HG02938 (cell line): ENCODE data around the gene LRP3.
A peak's percentile ranks its signal among the peaks of the same experiment; 100 is the strongest.
"Not testable (repeated sequence)": the region's sequence is repeated elsewhere in the genome, so short reads cannot be mapped to it uniquely, and the experiment has no call there.

Experiments
- ATAC-seq: cut with Tn5 transposase; IDR thresholded peaks from one replicate; pipeline ENCODE4 v1.9.1; 2021; ENCODE audit warnings: mild to moderate bottlenecking, moderate library complexity; ENCODE audit not compliant: unreplicated experiment

LRP3 gene

DNA sequence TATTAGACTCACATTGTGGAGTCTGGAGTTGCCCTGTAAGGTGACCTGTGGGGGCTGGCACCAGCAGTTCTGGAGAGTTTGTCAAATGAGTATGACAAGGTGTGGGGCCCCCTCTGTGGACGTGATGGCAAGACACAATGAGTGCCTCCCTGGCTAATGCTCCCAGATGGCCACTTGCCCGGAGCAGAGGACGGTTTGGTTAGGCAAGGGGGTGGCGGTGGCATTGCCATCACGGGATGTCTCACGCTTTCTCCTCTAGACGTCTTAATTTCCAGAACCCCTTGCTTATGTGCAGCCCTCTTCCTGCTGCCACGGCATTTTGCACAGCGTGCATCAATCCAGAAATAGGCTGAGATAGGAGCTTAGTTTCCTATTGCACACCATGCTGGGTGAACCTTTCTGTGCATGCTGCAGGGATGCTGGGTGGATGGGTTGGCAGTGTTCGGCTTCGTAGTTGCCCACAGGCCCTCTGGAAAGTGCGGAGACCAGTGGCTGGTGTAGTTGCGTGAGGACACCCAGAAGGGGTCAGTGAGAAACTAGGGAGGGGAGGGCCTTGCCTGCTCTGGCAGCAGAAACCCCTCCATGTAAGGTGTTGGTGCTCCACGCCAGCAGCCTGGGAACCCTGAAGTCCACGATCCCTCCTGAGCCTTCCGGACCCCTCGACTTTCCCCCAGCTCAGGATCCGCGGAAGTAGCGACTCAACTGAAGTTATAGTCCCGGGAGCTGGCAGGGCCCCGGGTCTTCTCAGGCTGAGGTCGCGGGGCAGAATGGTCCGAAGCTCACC lies 18.1 kb upstream of the LRP3 start:
- no peak for ATAC-seq

DNA sequence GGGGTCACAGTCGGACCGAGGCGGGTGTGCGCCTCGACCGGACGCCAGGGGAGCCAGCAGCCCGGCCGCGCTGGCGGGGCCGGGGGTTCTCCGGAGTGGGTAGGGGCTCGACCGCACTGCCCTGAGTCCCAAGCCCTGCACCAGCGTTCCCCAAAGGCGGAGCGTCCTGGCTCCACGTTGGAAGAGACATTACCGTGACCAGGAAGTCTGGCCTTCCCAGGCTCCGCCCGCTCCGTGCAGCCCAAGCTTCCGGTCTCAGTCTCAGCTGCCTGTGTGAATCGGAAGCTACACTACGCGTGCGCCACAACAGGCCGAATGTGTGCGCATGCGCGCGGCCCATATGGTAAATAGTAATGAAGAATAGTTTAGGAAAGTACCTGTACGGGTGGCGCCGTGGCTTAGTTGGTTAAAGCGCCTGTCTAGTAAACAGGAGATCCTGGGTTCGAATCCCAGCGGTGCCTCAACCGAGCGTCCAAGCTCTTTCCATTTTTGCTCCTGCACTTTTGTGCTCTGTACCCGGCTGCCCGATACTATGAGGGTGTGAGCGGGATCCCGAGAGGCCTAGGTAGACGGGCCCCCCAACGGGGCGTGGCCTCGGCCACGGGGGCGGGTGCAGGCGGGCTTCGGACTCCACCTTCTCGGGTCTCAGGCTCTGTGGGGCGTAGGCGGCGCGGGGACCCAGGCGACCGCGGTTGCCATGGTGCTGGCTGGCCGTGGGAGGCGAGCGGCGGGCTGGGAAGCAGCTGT lies 17.3 kb upstream of the LRP3 start:
- peak; percentile 77 for ATAC-seq

DNA sequence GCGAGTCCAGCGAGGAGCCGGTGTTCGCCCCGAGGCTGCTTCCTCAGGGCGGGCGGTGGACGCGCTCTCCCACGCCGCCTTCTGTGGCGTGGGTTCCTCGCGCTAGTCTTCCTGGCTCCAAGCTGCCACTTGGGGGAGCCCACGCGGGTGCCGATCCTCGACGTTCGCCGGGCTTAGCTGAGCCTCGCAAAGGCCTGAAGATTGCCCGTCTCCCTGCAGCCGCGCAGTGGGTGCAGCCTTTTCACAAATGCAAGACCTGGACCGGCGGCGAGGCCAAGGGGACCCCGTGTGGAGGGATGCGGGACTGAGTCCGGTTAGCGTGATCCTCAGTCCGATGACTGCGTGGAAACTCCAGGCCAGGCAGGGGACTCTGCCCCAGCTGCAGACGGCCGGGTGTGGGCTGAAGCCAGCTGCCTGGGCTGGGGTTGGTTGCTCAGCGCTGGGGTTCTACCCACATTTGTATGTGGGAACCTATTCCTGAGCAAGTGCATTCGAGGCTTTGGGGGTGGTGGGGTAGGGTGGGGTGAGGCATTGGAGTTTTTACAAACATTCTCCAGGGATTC lies 16.6 kb upstream of the LRP3 start:
- peak; percentile 35 for ATAC-seq

DNA sequence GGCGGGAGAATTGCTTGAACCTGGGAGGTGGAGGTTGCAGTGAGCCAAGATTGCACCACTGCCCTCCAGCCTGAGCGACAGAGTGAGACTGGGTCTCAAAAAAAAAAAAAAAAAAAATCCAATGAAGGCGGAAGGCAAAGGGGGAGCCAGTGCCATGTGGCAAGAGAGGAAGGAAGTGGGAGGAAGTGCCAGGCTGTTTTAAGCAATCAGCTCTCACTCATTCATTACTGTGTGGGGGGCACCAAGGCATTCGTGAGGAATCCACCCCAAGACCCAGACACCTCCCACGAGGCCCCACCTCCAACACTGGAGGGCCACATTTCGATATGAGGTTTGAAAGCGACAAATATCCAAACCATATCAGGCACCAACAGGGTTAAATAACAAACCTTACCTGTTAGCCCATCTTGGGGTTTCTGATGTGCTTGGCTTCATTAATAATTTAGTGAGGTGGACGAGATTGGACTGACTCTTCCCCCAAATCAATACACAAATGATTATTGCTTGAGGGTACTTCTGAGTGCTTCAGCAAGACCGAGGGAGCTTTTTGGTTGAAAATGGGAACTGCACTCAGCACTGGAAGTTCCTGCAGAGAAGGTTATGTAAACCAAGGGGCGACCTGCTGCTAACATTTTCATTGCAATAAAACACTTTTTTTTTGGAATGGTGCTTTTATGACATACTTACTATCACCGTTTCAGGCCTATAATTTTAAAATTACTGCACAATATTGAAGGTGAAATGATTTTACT lies 7.5 kb upstream of the LRP3 start:
- ATAC-seq: no peak

DNA sequence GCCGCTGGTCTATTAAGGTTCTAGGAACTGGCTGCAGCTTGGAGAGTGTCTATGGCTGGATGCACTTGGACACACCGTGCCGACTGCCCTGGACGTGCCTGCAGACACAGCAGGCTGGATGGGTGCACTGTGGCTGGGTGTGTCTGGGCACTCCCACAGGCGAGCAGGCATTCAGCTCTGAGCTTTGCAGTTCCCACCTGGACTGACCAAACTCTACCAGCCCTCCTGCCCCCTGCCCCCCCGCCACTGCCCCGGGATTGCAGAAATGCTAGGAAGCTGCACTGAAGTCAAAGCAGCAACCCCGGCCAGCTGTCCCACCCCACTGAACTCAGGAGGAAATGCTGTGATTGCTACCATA lies 7.0 kb upstream of the LRP3 start:
- ATAC-seq: no peak

DNA sequence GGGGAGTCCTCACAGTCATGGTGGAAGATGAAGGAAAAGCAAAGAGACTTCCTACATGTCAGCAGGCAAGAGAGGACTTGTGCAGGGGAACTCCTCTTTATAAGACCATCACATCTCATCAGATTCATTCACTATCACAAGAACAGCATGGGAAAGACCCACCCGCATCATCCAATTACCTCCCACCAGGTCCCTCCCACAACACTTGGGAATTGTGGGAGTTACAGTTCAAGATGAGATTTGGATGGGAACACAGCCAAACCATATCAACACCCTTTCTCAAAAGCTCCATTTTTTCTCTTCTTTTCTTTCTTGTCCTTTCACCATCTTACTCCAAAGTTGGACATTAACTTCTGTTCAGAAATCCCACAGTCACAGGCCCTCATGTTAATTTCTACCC lies 4.7 kb upstream of the LRP3 start:
- no peak for ATAC-seq

DNA sequence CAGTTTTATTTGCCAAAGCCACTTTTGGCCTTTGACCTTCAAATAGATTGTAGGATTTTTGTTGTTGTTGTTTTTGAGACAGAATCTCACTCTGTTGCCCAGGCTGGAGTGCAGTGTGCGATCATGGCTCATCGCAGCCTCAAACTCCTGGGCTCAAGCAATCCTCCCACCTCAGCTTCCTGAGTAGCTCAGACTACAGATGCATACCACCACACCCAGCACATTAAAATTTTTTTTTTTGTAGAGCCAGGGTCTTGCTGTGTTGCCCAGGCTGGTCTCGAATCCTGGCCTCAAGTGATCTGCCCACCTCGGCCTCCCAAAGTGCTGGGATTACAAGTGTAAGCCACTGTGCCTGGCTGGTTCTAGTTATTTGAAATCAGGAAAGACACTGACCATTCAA lies 3.0 kb upstream of the LRP3 start:
- not testable (repeated sequence) for ATAC-seq

DNA sequence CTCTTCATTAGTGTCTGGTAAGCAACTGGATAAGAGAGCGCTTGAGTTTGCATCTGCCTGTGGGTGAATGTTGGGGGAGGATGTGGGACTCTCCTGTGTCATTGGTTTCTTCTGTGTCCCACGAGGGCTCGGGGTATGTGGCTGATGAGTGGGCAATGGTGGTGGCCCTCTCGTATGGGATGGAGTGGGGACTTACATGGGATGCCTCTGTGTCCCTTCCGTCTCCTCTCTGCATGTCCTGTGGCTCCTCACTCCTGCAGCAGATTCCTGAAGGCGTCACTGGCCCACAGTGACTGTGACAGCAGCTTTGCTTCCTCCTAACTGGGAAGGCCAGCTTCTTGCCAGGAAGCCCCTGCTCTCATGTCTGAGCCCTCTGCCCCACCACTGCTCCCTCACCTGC lies 2.6 kb upstream of the LRP3 start:
- ATAC-seq: no peak

DNA sequence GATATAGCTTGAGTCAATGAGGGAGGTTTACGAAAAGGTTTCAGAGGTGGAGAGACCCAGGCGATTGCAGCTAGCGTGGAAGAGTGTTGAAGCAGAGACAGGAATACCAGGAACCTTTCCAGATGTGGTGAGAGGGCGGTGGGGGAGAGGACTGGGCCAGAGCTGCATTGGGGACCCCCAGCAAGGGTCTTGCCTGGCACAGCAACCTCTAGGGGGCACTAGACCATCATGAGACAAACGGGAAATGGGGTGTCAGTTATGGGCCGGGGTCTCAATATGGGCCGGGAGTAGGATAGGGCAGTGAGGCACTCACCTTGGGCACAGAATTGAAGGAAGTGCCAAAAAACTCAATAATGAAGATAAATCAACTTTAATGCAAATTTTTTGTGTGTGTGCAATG lies 2.1 kb upstream of the LRP3 start:
- ATAC-seq: no peak

DNA sequence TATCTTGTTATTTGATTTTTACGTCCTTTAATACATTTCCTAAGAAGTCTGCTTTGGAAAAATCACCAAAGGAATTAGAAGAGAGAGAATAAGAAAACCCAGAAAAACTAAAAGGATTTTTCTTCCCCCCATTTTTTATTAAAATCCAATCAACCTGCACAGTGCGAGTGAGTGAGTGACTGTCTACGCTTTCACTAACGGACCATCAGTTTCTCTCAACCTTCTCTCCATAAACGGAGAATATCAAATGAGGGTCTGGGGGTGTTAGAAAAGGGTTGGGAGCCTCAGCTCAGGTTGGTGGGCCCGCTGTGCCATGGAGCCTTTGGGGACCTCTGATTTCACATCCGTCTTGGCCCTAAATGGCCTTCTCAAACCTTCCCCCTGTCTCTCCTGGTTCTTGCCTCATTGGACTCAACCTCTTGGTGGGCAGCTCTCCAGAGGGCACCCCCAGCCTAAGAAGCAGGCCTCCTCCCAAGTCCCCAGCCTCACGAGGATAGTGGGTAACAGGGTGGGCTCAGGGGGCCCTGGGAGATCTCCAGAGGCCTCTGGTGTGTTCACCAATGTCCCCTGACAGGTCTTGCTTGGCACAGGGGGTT lies 763 bp upstream of the LRP3 start:
- no peak for ATAC-seq

DNA sequence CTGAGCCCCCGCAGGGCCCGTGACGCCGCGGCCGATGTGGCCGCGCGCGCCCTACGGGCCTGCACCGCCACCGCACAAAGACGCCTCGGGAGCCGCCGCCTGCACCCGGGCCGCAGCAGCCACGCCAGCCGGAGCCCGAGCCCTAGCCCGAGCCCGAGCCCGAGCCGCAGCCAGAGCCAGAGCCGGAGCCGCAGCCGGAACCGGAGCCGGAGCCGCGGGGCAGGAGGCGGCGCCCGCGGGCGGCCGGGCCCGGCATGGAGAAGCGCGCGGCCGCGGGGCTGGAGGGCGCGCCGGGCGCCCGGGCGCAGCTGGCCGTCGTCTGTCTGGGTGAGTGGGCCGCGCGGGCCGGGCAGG lies 379 bp downstream of the LRP3 start:
- ATAC-seq: no peak

DNA sequence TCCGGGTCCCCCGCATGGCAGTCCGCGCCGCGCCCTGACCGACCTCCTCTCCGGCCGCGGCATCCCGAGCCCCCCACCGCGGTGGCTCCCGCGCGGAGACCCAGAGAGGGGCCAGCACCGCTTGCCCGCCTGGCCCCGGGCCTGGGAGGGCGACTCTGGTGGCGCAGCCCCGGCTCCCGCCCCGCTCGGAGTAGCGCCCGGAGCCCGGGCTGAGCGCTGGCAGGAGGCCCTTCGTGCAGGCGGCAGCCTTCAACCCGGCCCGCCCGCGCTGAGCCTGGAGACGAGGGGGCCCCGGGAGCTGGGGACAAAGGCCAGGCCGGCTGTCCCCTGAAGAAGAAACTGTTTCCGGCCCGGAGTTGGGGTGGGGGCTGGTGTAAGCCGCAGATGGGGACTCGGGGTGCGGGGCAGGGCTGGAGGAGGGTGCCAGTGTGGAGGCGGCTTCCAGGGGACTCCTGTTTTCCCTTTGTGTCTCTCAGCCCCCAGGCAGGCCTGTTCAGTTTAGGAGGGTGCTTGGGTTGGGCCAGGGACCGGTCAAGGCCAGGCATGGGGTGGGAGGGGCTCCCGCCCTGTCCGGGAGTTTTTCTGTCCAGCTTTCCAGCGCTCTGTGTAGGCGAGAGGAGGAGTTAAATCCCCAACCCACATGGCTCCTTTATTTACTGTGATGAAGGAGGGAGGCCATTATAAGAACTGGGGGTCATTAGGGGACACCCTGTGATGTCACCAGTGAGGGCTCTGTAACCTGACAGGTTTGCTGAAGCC lies 935 bp downstream of the LRP3 start:
- no peak for ATAC-seq

DNA sequence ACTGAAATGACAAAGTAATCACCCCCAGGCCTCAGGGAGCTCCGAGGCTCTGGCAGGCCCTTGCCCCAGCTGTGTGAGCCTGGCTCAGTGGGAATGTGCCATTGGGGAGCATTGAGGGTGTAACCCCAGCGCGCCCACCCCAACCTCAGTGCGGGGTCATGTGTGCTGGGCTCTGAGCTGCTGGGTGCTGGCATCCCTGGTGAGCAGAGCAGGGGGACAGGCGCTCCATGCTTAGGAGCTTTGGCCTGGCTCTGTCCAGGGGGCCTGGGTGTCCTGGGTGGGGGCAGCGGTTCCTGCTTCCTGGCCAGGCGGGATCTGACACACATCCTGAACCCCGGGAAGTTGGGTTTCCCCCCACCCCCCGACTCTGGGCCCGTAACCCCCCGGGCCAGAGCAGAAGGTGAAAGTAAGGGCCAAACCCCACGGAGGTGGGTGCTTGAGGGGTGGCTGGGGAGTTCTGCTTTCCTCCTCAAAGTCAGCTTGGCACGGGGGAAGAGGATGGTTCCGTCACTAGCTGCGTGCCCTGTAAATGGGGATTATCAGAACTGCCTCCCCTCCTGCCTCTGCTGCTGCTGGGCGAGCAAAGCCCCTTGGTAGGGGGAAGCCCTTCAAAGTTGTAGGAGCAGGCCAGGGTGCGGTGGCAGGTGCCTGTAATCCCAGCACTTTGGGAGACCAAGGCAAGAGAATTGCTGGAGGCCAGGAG lies 1.7 kb downstream of the LRP3 start:
- no peak for ATAC-seq

DNA sequence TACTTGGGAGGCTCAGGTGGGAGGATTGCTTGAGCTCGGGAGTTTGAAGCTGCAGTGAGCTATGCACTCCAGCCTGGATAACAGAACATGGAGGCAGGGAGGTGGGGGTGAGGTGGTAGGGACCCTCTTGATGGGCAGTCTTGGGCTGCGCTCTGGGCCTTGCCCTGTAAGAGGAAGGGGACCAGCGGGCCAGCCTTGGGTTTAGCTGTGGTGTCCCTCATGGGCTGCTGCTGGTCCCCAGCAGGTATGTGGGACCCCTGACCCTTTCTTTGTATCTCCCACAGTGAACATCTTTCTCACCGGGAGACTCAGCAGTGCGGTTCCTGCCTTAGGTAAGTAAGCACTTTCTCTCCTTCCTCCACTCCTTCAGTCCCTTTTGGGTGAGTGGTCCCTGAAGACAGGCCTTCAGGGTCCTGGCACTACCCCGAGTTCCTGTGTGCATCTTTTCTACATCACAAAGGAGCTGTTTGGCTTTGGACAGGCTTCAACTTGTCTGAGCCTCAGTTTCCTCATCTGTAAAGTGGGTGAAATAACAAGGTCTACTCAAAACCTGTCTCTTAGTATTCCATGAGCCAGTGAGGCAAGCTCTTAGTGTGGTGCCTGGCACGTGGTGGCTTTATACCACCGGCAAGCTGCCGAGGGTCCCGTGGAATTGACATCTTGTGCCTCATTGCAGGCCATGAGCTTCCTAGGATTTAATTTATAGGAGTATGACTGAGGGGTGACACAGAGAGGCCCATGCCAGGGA lies 2.5 kb downstream of the LRP3 start:
- ATAC-seq: no peak

DNA sequence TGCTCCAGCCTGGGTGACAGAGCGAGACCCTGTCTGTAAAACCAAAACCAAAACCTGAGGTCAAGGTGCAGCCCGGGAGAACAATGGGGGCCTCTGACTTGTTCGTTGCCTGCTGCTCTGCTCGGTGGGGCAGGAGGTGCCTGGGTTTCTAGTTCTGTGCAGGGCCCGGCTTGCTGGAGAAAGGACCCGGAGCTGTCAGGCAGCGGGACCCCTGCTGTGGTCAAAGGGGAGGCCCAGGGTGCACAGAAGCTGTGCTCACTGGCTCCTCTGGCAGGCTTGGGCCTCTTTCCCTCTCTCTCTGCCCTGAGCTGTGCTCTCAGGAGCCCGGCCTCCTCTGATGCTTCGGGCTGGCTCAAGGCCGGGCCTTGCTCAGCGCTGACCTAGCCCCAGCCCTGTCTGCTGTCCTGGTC lies 3.5 kb downstream of the LRP3 start:
- no peak for ATAC-seq

DNA sequence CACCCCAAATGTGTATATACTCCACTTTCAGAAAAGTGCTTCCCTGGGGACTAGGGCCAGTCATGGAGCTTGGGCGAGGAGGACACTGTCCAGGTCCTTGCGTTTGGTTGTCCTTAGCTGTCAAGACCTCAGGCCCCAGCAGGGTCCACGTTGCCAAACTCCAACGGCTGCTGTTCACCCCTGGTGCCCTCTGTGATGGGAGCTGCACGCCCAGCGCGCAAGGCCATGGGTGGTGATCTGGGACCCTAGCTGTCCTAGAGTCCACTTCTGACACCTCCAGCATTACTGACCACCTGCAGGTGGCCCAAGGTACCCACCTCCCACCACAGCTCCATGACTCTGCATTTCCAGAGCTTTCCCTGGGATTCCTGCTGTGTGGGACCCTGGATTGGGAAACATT lies 4.0 kb downstream of the LRP3 start:
- ATAC-seq: no peak

DNA sequence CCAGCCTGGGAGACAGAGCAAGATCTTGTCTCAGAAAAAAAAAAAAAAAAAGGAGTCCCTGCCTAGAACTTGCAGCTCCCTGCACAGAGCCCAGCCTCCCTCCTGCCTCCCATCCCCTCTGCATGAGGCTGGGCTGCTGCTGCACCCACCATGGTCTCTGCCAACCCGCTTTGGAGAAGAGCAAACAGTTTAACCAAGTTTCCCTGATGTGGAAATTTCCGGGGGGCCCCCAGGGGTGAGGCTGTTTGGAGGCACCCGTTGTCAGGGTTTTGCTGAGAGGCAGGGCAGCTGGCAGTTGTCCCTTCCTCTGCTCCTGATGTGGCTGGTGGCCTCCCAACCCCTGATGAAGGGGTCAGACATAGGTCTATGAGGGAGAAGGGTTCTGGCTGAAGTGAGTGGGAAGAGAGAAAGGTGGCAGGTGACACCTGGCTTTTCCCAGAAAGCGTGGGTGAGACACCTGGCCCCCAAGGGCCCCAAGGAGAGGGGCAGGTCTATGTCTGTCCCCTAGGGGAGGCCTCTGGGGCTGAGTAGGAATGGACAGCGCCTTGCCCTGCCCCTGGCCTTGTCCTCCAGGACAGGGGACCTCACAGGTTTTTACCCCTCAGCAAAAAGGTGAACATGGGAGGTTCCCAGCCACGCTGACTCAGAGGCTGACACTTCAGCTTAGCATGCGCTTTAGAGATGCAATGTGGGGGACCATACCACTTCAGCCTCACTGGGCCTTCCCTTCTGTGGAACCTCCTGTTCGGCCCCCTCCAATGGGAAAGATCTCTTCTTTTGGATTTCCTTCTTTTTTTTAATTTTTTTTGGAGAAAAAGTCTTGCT lies 5.5 kb downstream of the LRP3 start:
- no peak for ATAC-seq

DNA sequence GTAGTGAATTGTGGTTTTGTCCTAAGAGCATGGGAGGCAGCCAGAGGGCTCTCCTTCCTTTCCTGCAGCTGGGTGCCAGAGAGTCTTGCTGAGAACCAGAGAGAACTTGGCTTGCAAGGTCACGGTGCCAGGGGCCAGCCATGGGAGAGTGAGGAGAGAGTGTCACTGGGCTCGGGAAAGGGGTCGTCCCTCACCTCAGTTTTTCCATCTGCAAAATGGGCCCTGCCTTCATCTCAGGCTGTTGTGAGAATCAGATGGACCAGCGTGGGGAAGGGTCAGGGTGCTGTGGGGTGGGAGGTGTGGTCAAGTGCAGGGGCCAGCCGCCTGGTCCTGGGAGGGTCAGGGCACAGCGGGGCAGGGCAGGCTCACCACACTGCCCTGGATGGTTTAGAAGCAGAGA lies 7.3 kb downstream of the LRP3 start:
- ATAC-seq: no peak
